Loucy (cell line): Measurements from ENCODE around the gene DNAJC17.

Experiments
- H2AFZ ChIP-seq: fragments of 200-600 bp; sonication (generic); 2 replicates; pipeline ENCODE4 v1.6.0; 2016; ENCODE audit warnings: antibody characterized with exemption, mild to moderate bottlenecking, low read length, moderate library complexity
- H3F3A ChIP-seq: fragments of 200-600 bp; 2 replicates; pipeline ENCODE4 v1.6.0; 2016; ENCODE audit warnings: antibody characterized with exemption, low read depth, mild to moderate bottlenecking
- H3K27me3 ChIP-seq: fragments of 200-600 bp; sonication (generic); 2 replicates; pipeline ENCODE4 v1.6.1; 2014; ENCODE audit warnings: low read length, mild to moderate bottlenecking; ENCODE audit not compliant: insufficient read depth, poor library complexity, severe bottlenecking
- H3K36me3 ChIP-seq: fragments of 200-600 bp; sonication (generic); 2 replicates; pipeline ENCODE4 v1.6.1; 2016; ENCODE audit warnings: low read length; ENCODE audit not compliant: insufficient read depth
- H3K4me1 ChIP-seq: fragments of 200-600 bp; sonication (generic); 2 replicates; pipeline ENCODE4 v1.5.1; 2014; ENCODE audit warnings: low read length, mild to moderate bottlenecking; ENCODE audit not compliant: insufficient read depth, poor library complexity, severe bottlenecking
- H3K4me2 ChIP-seq: fragments of 200-600 bp; sonication (generic); 2 replicates; pipeline ENCODE4 v1.6.0; 2014; ENCODE audit warnings: antibody characterized with exemption, low read length, low read depth, mild to moderate bottlenecking; ENCODE audit not compliant: poor library complexity, severe bottlenecking
- H3K4me3 ChIP-seq: fragments of 200-600 bp; sonication (generic); 2 replicates; pipeline ENCODE4 v1.5.1; 2014; ENCODE audit warnings: low read length, mild to moderate bottlenecking, mixed read lengths; ENCODE audit not compliant: poor library complexity, severe bottlenecking
- H3K79me2 ChIP-seq: fragments of 200-600 bp; sonication (generic); 2 replicates; pipeline ENCODE4 v1.6.1; 2014; ENCODE audit warnings: low read length; ENCODE audit not compliant: insufficient read depth
- H3K9ac ChIP-seq: fragments of 200-600 bp; sonication (generic); 2 replicates; pipeline ENCODE4 v1.6.0; 2014; ENCODE audit warnings: mild to moderate bottlenecking, low read depth, low read length, moderate library complexity; ENCODE audit not compliant: poor library complexity, severe bottlenecking
- H3K9me2 ChIP-seq: fragments of 200-600 bp; sonication (generic); replicated peaks from 2 replicates; pipeline ENCODE4 v1.6.1; 2016; ENCODE audit warnings: low read depth, low read length, mixed read lengths
- H3K9me3 ChIP-seq: fragments of 200-600 bp; sonication (generic); 2 replicates; pipeline ENCODE4 v1.6.1; 2014; ENCODE audit warnings: mild to moderate bottlenecking, antibody characterized with exemption, low read length, low read depth; ENCODE audit not compliant: insufficient read depth
- H4K20me1 ChIP-seq: fragments of 200-600 bp; sonication (generic); 2 replicates; pipeline ENCODE4 v1.6.0; 2014; ENCODE audit warnings: antibody characterized with exemption, low read length, mild to moderate bottlenecking; ENCODE audit not compliant: insufficient read depth, poor library complexity, severe bottlenecking
- EZH2phosphoT487 ChIP-seq: fragments of 200-600 bp; IDR thresholded peaks from 2 replicates; pipeline ENCODE4 v1.6.1; 2018; ENCODE audit warnings: antibody characterized with exemption, mild to moderate bottlenecking, moderate library complexity, borderline replicate concordance
- TF ChIP-seq, protein P1 (sequence below): fragments of 200-600 bp; sonication (generic); conservative IDR thresholded peaks from 2 replicates; pipeline ENCODE4 v1.5.1; 2014; ENCODE audit warnings: mild to moderate bottlenecking, antibody characterized with exemption, low read length

The DNAJC17 gene

DNA sequence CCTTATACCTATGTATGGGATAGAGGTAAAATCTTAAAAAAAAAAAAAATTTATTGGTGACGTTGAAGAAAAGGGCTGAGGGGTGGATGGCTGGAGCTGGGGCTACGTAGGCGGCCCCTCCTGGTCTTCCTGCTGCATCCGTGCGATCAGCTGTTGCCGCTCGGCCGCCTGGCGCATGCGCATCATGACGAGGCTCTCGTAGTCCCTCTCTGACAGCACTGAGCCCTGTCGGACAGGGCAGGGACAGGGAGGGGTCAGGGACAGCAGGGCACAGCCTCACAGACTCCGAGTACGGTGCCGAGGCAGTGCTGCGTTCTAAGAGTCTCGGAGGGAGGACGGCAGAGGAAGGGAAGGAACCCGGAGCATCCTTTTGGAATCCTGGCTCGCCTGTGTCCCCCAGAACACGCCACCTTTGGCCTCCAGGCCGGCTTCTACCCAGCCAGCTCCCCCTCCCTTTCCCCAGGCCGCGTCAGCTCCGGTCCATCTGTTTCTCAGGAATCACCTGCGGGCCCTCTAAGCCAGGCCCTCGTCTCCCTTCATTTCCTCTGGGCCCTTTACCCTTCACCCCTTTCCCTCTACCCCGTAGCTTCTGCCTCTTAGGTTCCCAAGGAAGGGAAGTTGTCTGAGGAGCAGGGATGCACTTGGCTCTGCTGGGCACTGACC, 39.3 kb downstream of the DNAJC17 start:
- H3K79me2 ChIP-seq, result peaks cover 51% of the 10 kb centered on the region
- H3K27me3 ChIP-seq, result no peaks in the 10 kb centered on the region
- no peaks in the 10 kb centered on the region for H3K9me3 ChIP-seq
- peak overlapping the region; percentile 80 for H3K9ac ChIP-seq
- peaks cover 13% of the 10 kb centered on the region for H3F3A ChIP-seq
- H3K36me3 ChIP-seq, result no peaks in the 10 kb centered on the region; the same call in none of the 2 replicates
- TF ChIP-seq, protein P1, sequence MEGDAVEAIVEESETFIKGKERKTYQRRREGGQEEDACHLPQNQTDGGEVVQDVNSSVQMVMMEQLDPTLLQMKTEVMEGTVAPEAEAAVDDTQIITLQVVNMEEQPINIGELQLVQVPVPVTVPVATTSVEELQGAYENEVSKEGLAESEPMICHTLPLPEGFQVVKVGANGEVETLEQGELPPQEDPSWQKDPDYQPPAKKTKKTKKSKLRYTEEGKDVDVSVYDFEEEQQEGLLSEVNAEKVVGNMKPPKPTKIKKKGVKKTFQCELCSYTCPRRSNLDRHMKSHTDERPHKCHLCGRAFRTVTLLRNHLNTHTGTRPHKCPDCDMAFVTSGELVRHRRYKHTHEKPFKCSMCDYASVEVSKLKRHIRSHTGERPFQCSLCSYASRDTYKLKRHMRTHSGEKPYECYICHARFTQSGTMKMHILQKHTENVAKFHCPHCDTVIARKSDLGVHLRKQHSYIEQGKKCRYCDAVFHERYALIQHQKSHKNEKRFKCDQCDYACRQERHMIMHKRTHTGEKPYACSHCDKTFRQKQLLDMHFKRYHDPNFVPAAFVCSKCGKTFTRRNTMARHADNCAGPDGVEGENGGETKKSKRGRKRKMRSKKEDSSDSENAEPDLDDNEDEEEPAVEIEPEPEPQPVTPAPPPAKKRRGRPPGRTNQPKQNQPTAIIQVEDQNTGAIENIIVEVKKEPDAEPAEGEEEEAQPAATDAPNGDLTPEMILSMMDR, result no peak
- no peak for TF ChIP-seq EZH2phosphoT487
- peak overlapping the region; percentile 78 for H3K4me2 ChIP-seq
- peaks cover 78% of the 10 kb centered on the region for H3K4me1 ChIP-seq
- H3K4me3 ChIP-seq, result peak overlapping the region; percentile 70
- H3K9me2 ChIP-seq, result no peaks in the 10 kb centered on the region
- H2AFZ ChIP-seq, result no peak overlapping the region
- peaks cover 7% of the 10 kb centered on the region for H4K20me1 ChIP-seq

DNA sequence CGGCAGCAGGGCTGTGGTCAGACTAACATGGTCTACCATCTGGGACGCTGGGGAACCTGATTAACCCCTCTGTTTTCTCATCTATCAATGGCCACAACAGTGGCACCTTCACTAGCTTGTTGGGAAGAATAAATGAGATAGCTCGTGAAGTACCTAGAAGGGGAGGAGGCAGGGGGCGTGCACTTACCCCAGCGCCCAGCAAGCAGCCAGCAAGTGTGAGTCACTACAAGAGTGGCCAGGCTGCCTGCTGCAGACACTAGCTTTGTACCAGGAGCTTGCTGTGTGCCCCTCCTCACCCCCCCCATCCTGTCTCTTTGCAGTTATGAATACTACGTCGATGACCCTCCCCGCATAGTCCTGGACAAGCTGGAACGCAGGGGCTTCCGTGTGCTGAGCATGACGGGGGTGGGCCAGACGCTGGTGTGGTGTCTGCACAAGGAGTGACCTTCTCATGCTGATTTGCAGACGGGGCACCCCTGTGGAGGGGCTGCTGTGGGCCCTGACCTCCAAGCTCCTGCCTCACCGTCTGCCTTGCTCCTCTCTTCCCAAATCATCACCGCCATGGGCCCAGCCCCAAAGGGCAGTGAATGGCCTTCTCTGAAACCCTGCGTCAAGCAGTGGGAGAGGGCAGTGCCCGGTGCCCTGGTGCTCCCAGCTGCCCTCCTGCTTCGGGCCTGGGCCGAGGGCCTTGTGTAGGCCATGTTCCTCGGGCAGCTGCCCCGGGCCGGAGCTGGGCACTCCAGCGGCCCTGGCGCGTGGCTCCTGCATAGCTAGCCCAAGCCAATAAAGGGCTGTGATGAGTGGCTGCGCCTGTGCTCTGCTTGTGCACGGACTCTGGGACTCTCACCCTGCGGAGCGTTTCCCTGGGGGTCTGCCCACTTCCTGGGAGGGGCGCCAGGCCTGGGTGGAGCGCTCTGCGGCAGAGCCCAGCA, 40.1 kb downstream of the DNAJC17 start:
- peaks cover 51% of the 10 kb centered on the region for H3K79me2 ChIP-seq
- H3K9me2 ChIP-seq, result no peaks in the 10 kb centered on the region
- H3K4me3 ChIP-seq, result no peak overlapping the region
- TF ChIP-seq, protein P1, result no peak
- TF ChIP-seq EZH2phosphoT487, result no peak
- H3K36me3 ChIP-seq, result no peaks in the 10 kb centered on the region; the same call in none of the 2 replicates
- H3K4me2 ChIP-seq, result peak overlapping the region; percentile 95
- H4K20me1 ChIP-seq, result peaks cover 7% of the 10 kb centered on the region
- H3K9ac ChIP-seq, result no peak overlapping the region
- H2AFZ ChIP-seq, result no peak overlapping the region
- no peaks in the 10 kb centered on the region for H3K9me3 ChIP-seq
- no peaks in the 10 kb centered on the region for H3K27me3 ChIP-seq
- H3F3A ChIP-seq, result peaks cover 13% of the 10 kb centered on the region
- peaks cover 77% of the 10 kb centered on the region for H3K4me1 ChIP-seq

DNA sequence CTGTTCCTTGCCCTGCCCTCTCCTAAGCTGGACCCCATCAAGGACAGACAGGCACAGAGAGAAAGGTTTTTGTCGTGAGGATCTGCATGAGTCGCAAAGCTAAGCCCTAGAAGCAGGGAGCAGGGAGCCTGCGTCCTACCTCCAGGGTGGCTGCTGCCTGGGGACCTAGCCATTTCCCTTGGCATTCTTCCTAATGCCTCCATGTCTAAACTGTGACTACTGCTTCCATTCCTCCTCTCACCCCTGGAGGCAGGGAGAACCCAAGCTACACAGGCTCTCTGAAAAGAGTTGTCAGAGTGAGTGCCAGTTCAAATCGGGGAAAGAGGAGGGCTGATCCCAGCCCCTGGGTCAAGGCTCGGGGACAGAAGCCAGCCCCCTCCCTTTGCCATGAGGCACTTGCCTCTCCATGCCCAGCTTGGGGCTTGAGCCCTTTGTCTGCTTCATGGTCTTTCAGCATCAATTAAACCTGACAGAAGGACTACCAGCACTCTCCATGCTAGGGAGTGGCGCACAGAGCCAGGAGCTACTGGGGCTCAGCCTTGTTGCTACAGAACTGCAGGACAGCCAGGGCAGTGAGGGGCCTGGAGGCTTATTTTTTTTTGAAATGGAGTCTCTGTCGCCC, 41.0 kb downstream of the DNAJC17 start:
- no peaks in the 10 kb centered on the region for H3K27me3 ChIP-seq
- TF ChIP-seq, protein P1, result no peak
- TF ChIP-seq EZH2phosphoT487, result no peak
- H3K4me2 ChIP-seq, result peak overlapping the region; percentile 95
- H3K9ac ChIP-seq, result peak overlapping the region; percentile 84
- no peaks in the 10 kb centered on the region; the same call in 1 of the 2 replicates for H3K36me3 ChIP-seq
- H4K20me1 ChIP-seq, result peaks cover 7% of the 10 kb centered on the region
- no peaks in the 10 kb centered on the region for H3K9me3 ChIP-seq
- H3K4me3 ChIP-seq, result peak overlapping the region; percentile 98
- H3F3A ChIP-seq, result peaks cover 13% of the 10 kb centered on the region
- peaks cover 68% of the 10 kb centered on the region for H3K4me1 ChIP-seq
- peaks cover 51% of the 10 kb centered on the region for H3K79me2 ChIP-seq
- no peaks in the 10 kb centered on the region for H3K9me2 ChIP-seq
- H2AFZ ChIP-seq, result no peak overlapping the region
